ENCODE data around the gene ACADL.

Gene ACADL

GRCh38 chr2:210227290-210228088 lies 2.2 kb upstream of the ACADL start:
- Mint-ChIP-seq H3K4me3 (no peak overlapping the region), H3K9me3 (no peaks in the 10 kb centered on the region), H3K36me3 (no peaks in the 10 kb centered on the region), H3K27me3 (peaks cover 39% of the 10 kb centered on the region), H3K4me1 (peaks cover 8% of the 10 kb centered on the region), H3K27ac (no peak overlapping the region)
- no peak for ATAC-seq

- peaks cover 8% of the 10 kb centered on the region for H3K4me1 Mint-ChIP-seq
- no peak overlapping the region for H3K4me3 Mint-ChIP-seq
- peaks cover 48% of the 10 kb centered on the region for H3K27me3 Mint-ChIP-seq
- no peak overlapping the region for H3K27ac Mint-ChIP-seq
- H3K9me3 Mint-ChIP-seq: no peaks in the 10 kb centered on the region
- no peaks in the 10 kb centered on the region for H3K36me3 Mint-ChIP-seq
- ATAC-seq: no peak
Observed at GRCh38 chr2:210226223-210226622, 976 bp upstream of the ACADL start.

DNA sequence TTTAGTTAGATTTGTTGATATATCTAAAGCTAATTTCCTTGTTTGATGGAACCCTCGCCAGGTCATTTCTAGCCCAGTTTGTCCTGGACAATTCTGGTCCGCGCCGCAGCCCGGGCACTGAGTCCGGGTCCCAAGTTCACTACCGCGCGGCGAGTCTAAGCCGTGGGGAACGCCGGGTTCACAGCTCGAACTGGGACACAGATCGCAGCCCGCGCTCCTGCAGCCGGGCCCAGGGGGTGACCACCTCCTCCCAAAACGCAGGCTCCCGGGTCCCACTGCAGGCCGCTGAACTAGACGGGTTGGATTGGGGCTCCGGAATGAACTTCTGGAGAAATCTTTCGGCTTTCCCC lies 681 bp downstream of the ACADL start:
- no peaks in the 10 kb centered on the region for H3K9me3 Mint-ChIP-seq
- H3K27me3 Mint-ChIP-seq: peaks cover 48% of the 10 kb centered on the region

DNA sequence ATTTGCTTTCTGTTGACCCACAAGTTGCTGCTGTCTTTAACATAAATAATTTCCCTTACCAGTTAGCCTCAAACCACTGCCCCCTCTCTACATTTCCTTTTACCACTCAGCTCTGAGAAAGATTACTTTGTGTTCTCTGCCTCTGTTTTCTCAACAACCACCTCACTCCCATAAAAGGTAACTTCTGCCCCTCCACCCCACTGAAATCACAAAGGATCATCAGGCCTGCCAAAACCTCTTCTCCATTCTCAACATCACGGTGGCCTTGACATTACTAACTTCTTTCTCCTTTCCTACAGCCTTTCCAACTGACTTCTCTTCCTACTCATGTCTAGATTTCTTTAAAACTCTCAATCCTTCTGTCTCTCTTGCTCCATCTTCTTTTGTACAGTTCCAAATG lies 10.1 kb downstream of the ACADL start:
- Mint-ChIP-seq H3K36me3 (no peaks in the 10 kb centered on the region), H3K4me1 (no peaks in the 10 kb centered on the region), H3K4me3 (no peak overlapping the region), H3K9me3 (no peaks in the 10 kb centered on the region), H3K27me3 (peaks cover 12% of the 10 kb centered on the region), H3K27ac (no peak overlapping the region)
- no peak for ATAC-seq

More for the DNA sequence above, 681 bp downstream of the ACADL start:
- Mint-ChIP-seq H3K36me3 (no peaks in the 10 kb centered on the region), H3K4me1 (peaks cover 8% of the 10 kb centered on the region), H3K27ac (no peak overlapping the region), H3K4me3 (no peak overlapping the region)
- ATAC-seq: no peak

GRCh38 chr2:210210185-210210584 lies 15.1 kb downstream of the ACADL start:
- no peaks in the 10 kb centered on the region for H3K9me3 Mint-ChIP-seq

GRCh38 chr2:210207929-210208328 lies 17.3 kb downstream of the ACADL start:
- no peak overlapping the region for H3K4me3 Mint-ChIP-seq
- no peak for ATAC-seq
- no peaks in the 10 kb centered on the region for H3K4me1 Mint-ChIP-seq
- no peaks in the 10 kb centered on the region for H3K36me3 Mint-ChIP-seq
- H3K27me3 Mint-ChIP-seq: peaks cover 18% of the 10 kb centered on the region
- H3K27ac Mint-ChIP-seq: no peak overlapping the region
- no peaks in the 10 kb centered on the region for H3K9me3 Mint-ChIP-seq

More at GRCh38 chr2:210210185-210210584, 15.1 kb downstream of the ACADL start:
- ATAC-seq: no peak
- H3K4me1 Mint-ChIP-seq: no peaks in the 10 kb centered on the region
- H3K27me3 Mint-ChIP-seq: peaks cover 14% of the 10 kb centered on the region
- no peaks in the 10 kb centered on the region for H3K36me3 Mint-ChIP-seq
- no peak overlapping the region for H3K27ac Mint-ChIP-seq
- H3K4me3 Mint-ChIP-seq: no peak overlapping the region

GRCh38 chr2:210203558-210203957 lies 21.7 kb downstream of the ACADL start:
- no peaks in the 10 kb centered on the region for H3K4me1 Mint-ChIP-seq
- peaks cover 26% of the 10 kb centered on the region for H3K27me3 Mint-ChIP-seq
- ATAC-seq: no peak
- no peak overlapping the region for H3K4me3 Mint-ChIP-seq
- H3K9me3 Mint-ChIP-seq: no peaks in the 10 kb centered on the region
- no peaks in the 10 kb centered on the region for H3K36me3 Mint-ChIP-seq
- H3K27ac Mint-ChIP-seq: no peak overlapping the region

GRCh38 chr2:210203147-210203546 lies 22.1 kb downstream of the ACADL start:
- H3K36me3 Mint-ChIP-seq: no peaks in the 10 kb centered on the region
- H3K4me3 Mint-ChIP-seq: no peak overlapping the region
- H3K27ac Mint-ChIP-seq: no peak overlapping the region
- H3K27me3 Mint-ChIP-seq: peaks cover 26% of the 10 kb centered on the region
- H3K4me1 Mint-ChIP-seq: no peaks in the 10 kb centered on the region
- H3K9me3 Mint-ChIP-seq: no peaks in the 10 kb centered on the region
- no peak for ATAC-seq

DNA sequence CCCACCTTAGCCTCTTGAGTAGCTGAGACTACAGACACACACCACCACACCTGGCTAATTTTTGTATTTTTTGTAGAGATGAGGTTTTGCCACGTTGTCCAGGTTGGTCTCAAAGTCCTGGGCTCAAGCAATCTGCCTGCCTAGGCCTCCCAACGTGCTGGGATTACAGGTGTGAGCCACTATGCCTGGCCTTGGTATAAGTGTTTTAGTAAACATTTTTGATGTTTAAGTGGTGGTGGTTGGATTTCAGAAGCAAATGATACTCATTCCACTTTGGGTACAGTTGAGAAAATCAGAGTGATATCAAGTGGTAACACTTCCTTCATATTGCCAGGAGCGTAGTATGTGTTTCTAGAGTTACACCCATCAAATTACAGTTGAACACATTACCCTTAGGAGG lies 25.4 kb downstream of the ACADL start:
- Mint-ChIP-seq H3K27ac (no peak overlapping the region), H3K27me3 (peaks cover 13% of the 10 kb centered on the region), H3K4me1 (no peaks in the 10 kb centered on the region), H3K4me3 (no peak overlapping the region), H3K9me3 (no peaks in the 10 kb centered on the region), H3K36me3 (no peaks in the 10 kb centered on the region)
- no peak for ATAC-seq

DNA sequence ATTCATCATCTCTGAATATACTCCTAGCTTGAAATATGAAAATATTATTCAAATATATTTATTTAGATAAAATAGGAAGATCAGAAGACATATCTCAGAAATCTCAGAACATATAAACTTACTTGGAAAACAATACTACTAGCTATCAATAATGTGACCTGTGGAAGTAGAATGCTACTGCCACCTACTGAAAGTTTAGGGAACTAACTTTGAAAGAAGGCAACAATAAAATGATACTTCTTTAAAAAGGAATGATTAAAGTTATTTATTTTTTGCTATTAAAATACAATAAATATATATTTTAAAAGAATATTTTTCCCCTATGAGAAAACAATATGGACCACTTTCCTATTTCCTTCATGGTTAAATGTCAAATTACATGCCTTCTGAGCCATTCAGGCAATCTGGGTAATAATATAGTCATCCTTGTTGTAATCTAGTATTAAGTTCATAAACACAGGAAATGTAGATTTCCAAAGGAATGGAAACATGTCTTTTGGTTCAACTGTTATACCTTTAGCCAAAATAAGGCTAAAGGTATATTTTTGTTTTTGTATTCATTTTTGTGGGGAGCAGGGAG lies 26.0 kb downstream of the ACADL start:
- Mint-ChIP-seq H3K4me1 (no peaks in the 10 kb centered on the region), H3K27ac (no peak overlapping the region), H3K4me3 (no peak overlapping the region), H3K36me3 (no peaks in the 10 kb centered on the region), H3K9me3 (no peaks in the 10 kb centered on the region), H3K27me3 (peaks cover 13% of the 10 kb centered on the region)
- ATAC-seq: no peak

DNA sequence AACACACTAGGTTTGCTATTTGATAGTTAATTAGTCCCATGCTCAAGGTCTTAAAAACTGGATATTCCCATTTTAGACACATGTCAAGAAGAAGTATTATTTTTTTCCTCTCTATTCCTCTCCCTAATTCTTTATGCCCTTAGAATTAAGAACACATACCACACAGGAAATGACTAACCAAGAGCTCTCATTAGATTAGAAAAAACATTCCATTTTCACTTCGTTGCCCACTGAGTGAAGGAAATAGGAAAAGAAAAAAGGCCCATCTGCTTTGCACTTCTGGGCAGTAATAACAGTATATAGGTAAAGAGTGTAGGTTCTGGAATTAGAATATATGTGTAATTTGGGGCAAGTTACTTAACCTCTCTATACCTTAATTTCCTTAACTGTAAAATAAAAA lies 26.9 kb downstream of the ACADL start:
- no peak for ATAC-seq
- H3K27me3 Mint-ChIP-seq: peaks cover 12% of the 10 kb centered on the region
- no peaks in the 10 kb centered on the region for H3K36me3 Mint-ChIP-seq
- no peaks in the 10 kb centered on the region for H3K9me3 Mint-ChIP-seq
- no peak overlapping the region for H3K27ac Mint-ChIP-seq
- H3K4me3 Mint-ChIP-seq: no peak overlapping the region
- H3K4me1 Mint-ChIP-seq: no peaks in the 10 kb centered on the region

- no peaks in the 10 kb centered on the region for H3K4me1 Mint-ChIP-seq
- H3K9me3 Mint-ChIP-seq: no peaks in the 10 kb centered on the region
- H3K4me3 Mint-ChIP-seq: no peak overlapping the region
- H3K36me3 Mint-ChIP-seq: no peaks in the 10 kb centered on the region
- H3K27ac Mint-ChIP-seq: no peak overlapping the region
- ATAC-seq: no peak
- H3K27me3 Mint-ChIP-seq: peaks cover 6% of the 10 kb centered on the region
Observed at GRCh38 chr2:210197720-210198119, 27.5 kb downstream of the ACADL start.

DNA sequence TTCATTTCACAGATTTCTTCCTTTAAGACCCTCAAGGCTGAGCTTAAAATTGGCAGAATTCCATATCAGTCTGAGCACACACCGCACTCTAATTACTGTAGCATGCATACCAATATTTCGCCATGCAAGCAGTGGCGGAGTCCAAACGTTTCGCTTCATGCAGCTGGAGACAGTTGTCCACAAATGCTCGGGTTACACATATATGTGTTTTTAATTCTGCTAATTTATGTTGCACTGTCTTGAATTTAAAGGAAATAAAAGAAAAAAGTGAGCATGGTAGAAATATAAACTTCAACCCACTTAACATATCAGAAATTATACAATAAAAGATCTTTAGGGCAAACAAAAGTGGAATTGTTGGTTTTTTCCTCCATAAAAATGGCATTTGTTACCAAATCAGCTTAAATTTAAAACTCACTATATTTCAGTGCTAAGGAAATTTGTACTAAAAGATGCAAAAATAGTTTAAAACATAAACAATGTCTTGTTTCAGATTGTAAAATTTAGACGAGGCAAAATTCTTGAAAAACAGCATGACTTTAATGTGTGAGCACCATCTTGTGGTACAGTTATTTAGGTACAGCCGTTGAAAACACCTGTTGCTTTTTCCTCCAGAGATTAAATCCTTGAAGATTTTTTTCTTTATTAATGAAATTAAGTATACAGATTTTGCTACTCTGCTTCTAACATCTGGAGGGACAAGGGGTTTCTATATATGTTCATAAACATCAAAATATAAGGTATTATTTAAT lies 30.0 kb downstream of the ACADL start:
- Mint-ChIP-seq H3K36me3 (no peaks in the 10 kb centered on the region), H3K27ac (no peak overlapping the region), H3K4me1 (no peaks in the 10 kb centered on the region), H3K4me3 (no peak overlapping the region), H3K27me3 (no peaks in the 10 kb centered on the region), H3K9me3 (no peaks in the 10 kb centered on the region)
- no peak for ATAC-seq

GRCh38 chr2:210190345-210190744 lies 34.9 kb downstream of the ACADL start:
- Mint-ChIP-seq H3K27me3 (peaks cover 10% of the 10 kb centered on the region), H3K36me3 (no peaks in the 10 kb centered on the region), H3K4me3 (no peak overlapping the region), H3K4me1 (no peaks in the 10 kb centered on the region), H3K27ac (no peak overlapping the region), H3K9me3 (peaks cover 9% of the 10 kb centered on the region)
- ATAC-seq: no peak

GRCh38 chr2:210189452-210190138 lies 35.7 kb downstream of the ACADL start:
- H3K36me3 Mint-ChIP-seq: peaks cover 5% of the 10 kb centered on the region
- no peak overlapping the region for H3K4me3 Mint-ChIP-seq
- peaks cover 12% of the 10 kb centered on the region for H3K9me3 Mint-ChIP-seq
- peaks cover 17% of the 10 kb centered on the region for H3K27me3 Mint-ChIP-seq
- H3K27ac Mint-ChIP-seq: no peak overlapping the region
- H3K4me1 Mint-ChIP-seq: no peaks in the 10 kb centered on the region
- ATAC-seq: no peak
